Subcutaneous abdominal adipose tissue (tissue), 5 donors: Measurements from ENCODE around the gene OR51B6.
"Not testable (repeated sequence)": the region's sequence is repeated elsewhere in the genome, so short reads cannot be mapped to it uniquely, and the experiment has no call there.

Experiments used
- H3K27ac ChIP-seq: one replicate; pipeline ENCODE4 v1.7.0; 2013; ENCODE audit warnings: low read depth, mild to moderate bottlenecking, inconsistent platforms, low read length, moderate library complexity
- H3K27me3 ChIP-seq, 5 donors: one replicate each; pipeline ENCODE4 v1.7.0; 2013; ENCODE audit warnings: low read length in 5 of 5, inconsistent platforms in 1 of 5; ENCODE audit not compliant: control insufficient read depth in 5 of 5, insufficient read depth in 4 of 5
- H3K36me3 ChIP-seq, 5 donors: one replicate each; pipeline ENCODE4 v1.7.0; 2013; ENCODE audit warnings: low read length in 5 of 5; ENCODE audit not compliant: control insufficient read depth in 5 of 5, insufficient read depth in 5 of 5
- H3K4me1 ChIP-seq, 5 donors: one replicate each; pipeline ENCODE4 v1.7.0; 2013; ENCODE audit warnings: low read length in 5 of 5, mild to moderate bottlenecking in 3 of 5, moderate library complexity in 1 of 5; ENCODE audit not compliant: control insufficient read depth in 5 of 5, insufficient read depth in 5 of 5
- H3K4me3 ChIP-seq, 5 donors: one replicate each; pipeline ENCODE4 v1.7.0; 2013; ENCODE audit warnings: low read length in 5 of 5, low read depth in 1 of 5
- H3K9ac ChIP-seq, 5 donors: one replicate each; pipeline ENCODE4 v1.7.0; 2013; ENCODE audit warnings: low read length in 5 of 5, mild to moderate bottlenecking in 4 of 5, moderate library complexity in 3 of 5
- H3K9me3 ChIP-seq, 5 donors: one replicate each; pipeline ENCODE4 v1.7.0; 2013; ENCODE audit warnings: low read length in 5 of 5; ENCODE audit not compliant: control insufficient read depth in 5 of 5
- donor health status: healthy.
- donor health status: healthy.
- donor health status: healthy.
- donor health status: healthy.
- donor health status: healthy.

OR51B6 gene

DNA sequence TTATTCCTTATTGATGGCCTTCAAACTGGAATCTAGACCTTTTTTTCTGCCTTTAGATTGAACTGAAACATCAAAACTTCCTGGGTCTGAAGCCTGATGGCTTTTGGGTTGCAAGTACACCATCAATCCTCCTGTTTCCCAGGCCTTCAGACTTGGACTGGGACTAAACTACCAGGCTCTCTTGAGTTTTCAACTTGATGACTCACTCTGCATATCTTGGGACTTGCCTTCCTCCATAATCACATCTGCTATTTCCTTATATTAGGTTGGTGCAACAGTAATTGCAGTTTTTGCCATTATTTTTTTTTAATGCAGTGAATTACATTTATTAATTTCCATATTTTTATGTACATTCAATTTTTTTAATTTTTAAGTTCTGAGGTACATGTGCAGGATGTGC, 15.0 kb upstream of the OR51B6 start:
- Histone ChIP-seq H3K9me3 (no peaks in the 10 kb centered on the region), H3K36me3 (no peaks in the 10 kb centered on the region), H3K27ac (no peak overlapping the region), H3K27me3 (no peaks in the 10 kb centered on the region), H3K4me1 (no peaks in the 10 kb centered on the region), H3K9ac (no peak overlapping the region), H3K4me3 (no peak overlapping the region)

DNA sequence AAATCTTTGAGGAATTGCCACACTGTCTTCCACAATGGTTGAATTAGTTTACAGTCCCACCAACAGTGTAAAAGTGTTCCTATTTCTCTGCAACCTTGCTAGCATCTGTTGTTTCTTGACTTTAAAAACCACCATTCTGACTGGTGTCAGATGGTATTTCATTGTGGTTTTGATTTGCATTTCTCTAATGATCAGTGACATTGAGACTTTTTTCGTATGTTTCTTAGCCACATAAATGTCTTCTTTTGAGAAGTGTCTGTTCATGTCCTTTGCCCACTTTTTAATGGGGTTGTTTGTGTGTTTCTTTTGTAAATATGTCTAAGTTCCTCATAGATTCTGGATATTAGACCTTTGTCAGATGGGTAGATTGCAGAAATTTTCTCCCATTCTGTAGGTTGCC, 14.1 kb upstream of the OR51B6 start:
- not testable (repeated sequence) for H3K36me3 ChIP-seq, H3K4me1 ChIP-seq, H3K27me3 ChIP-seq, H3K27ac ChIP-seq, H3K4me3 ChIP-seq, H3K9ac ChIP-seq, H3K9me3 ChIP-seq

GRCh38 chr11:5339771-5340322, 11.5 kb upstream of the OR51B6 start:
- Histone ChIP-seq H3K36me3 (no peaks in the 10 kb centered on the region), H3K27ac (no peak overlapping the region), H3K4me1 (no peaks in the 10 kb centered on the region), H3K9ac (no peak overlapping the region), H3K27me3 (no peaks in the 10 kb centered on the region), H3K9me3 (no peaks in the 10 kb centered on the region), H3K4me3 (no peak overlapping the region)

GRCh38 chr11:5343474-5344335, 7.6 kb upstream of the OR51B6 start, which contains the start of gene OR51B5:
OR51B5 (minus strand) TSS chr11:5343524; CDS start chr11:5343524, 0 bp downstream.
- Histone ChIP-seq H3K4me1 (no peaks in the 10 kb centered on the region), H3K9ac (no peak within 1 kb of the TSS), H3K36me3 (no peaks in the 10 kb centered on the region), H3K9me3 (no peaks in the 10 kb centered on the region), H3K27ac (no peak within 1 kb of the TSS), H3K27me3 (no peaks in the 10 kb centered on the region), H3K4me3 (no peak within 1 kb of the TSS)

DNA sequence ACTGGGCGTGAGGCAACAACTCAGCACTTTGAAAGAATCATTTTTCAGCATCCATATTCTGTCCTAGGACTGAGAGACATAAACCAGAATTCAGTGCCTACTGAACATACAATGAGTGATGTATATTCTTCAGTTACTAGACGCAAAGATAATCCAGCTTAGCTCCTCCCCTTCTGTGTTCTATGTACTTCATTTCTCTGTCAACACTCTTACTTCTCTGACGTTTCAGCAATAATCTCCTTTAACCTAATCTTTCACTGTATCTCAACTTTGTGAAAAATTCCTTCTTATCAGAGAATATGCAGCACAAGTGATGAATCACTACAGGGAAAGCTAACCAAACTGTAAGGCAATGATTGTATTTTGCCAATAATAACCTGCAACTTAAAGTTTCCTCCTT, 5.5 kb upstream of the OR51B6 start:
- Histone ChIP-seq H3K9me3 (no peaks in the 10 kb centered on the region), H3K4me3 (no peak overlapping the region), H3K27me3 (no peaks in the 10 kb centered on the region), H3K9ac (no peak overlapping the region), H3K27ac (no peak overlapping the region), H3K4me1 (no peaks in the 10 kb centered on the region), H3K36me3 (no peaks in the 10 kb centered on the region)

DNA sequence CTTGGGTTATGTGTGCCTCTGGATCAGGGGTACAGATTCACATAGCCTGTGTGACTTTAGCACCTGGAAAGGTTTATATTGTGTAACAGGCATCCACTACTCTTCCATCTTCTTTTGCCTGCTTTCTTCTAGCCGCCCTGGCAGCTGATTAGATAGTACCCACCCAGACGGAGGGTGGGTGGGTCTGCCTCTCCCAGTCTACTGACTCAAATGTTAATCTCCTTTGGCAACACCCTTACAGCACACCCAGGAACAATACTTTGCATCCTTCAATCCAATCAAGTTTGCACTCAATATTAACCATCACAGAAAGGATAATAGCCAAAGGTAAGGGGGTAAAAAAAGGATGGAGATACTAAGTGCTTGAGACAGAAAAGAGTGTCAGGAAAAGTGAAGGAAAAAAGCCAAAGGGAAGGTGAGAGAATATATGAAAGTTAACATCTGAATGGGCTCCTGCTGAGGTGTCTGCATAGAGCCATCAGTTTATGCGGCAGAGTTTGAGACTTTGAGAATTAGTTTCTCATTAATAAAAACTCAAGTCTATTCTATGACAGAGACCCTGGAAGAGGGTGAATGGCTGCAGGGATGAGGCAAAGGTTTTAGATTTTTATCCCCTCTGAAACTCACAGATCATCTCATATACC, 2.6 kb upstream of the OR51B6 start:
- Histone ChIP-seq H3K9me3 (no peaks in the 10 kb centered on the region), H3K36me3 (no peaks in the 10 kb centered on the region), H3K27me3 (no peaks in the 10 kb centered on the region), H3K4me3 (no peak overlapping the region), H3K27ac (no peak overlapping the region), H3K9ac (no peak overlapping the region), H3K4me1 (no peaks in the 10 kb centered on the region)

DNA sequence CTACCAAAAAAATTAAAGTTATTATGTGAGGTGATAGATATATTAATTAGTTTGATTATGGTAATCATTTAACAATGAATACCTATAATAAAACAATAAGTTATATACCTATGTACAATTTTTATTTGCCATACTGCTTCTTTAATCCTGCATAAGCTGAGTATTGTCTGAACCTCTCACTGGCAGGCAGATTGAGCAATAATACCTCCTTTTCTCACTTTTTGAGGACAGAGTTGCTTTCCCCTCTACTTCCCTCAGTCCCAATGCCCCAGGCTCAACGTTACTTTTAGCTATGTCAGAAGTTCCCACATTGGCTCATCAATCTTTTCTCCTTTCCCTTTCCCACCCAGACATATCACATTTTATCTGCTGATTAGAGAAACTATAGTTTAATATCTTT, 1.8 kb upstream of the OR51B6 start:
- no peaks in the 10 kb centered on the region for H3K4me1 ChIP-seq
- H3K27me3 ChIP-seq, result no peaks in the 10 kb centered on the region
- no peak overlapping the region for H3K4me3 ChIP-seq
- H3K36me3 ChIP-seq, result no peaks in the 10 kb centered on the region
- H3K9ac ChIP-seq, result no peak overlapping the region
- H3K27ac ChIP-seq, result no peak overlapping the region
- H3K9me3 ChIP-seq, result no peaks in the 10 kb centered on the region

DNA sequence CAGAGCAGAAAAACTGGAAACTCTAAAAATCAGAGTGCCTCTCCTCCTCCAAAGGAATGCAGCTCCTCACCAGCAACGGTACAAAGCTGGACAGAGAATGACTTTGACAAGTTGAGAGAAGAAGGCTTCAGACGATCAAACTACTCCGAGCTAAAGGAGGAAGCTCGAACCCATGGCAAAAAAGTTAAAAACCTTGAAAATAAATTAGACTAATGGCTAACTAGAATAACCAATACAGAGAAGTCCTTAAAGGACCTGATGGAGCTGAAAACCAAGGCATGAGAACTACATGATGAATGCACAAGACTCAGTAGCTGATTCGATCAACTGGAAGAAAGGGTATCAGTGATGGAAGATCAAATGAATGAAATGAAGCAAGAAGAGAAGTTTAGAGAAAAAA, 4.7 kb downstream of the OR51B6 start:
- H3K27ac ChIP-seq, H3K4me3 ChIP-seq, H3K9me3 ChIP-seq, H3K4me1 ChIP-seq, H3K27me3 ChIP-seq, H3K36me3 ChIP-seq, H3K9ac ChIP-seq: not testable (repeated sequence)

DNA sequence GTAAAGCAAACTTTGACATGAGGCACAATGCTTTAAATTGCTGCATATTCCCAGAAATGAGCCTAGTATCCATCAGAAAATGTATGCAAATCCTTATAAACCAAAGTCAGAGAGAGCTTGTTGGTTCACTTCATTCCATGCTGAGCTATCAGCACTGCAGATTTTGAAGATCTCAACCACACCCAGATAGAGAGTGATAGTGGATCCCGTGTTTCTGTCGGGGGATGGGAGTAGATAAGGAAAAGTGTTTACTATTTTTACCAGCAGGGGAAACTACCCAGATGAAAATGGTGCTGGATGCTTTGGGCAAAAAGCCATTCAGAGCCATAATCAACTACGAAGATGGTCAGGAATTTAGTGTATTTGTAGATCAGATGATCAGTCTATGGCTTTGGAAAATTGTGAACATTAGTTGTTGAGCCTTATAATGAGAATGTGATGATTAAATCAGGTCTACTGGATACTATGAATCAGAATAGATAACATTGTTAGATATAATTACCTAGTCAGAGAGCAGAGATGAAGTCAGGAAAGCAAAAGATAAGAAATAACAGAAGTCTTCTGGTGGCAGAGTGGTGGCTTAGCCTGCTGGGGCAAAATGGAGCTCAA, 10.8 kb downstream of the OR51B6 start:
- Histone ChIP-seq H3K27me3 (no peaks in the 10 kb centered on the region), H3K27ac (no peak overlapping the region)

GRCh38 chr11:5363679-5364078, 12.4 kb downstream of the OR51B6 start:
- Histone ChIP-seq H3K4me3 (no peak overlapping the region), H3K27ac (no peak overlapping the region), H3K27me3 (no peaks in the 10 kb centered on the region), H3K4me1 (peaks cover 0 to 9% (median 0%) of the 10 kb centered on the region in 5 donors), H3K9me3 (no peaks in the 10 kb centered on the region), H3K9ac (no peak overlapping the region), H3K36me3 (no peaks in the 10 kb centered on the region)

More for the DNA sequence above, 10.8 kb downstream of the OR51B6 start:
- Histone ChIP-seq H3K9me3 (no peaks in the 10 kb centered on the region), H3K9ac (no peak overlapping the region), H3K4me1 (peaks cover 0 to 2% (median 0%) of the 10 kb centered on the region in 5 donors), H3K4me3 (no peak overlapping the region), H3K36me3 (no peaks in the 10 kb centered on the region)
